ENCODE measurements around the gene AVPR2.
A peak's percentile ranks its signal among the peaks of the same experiment; 100 is the strongest.

Gene AVPR2

DNA sequence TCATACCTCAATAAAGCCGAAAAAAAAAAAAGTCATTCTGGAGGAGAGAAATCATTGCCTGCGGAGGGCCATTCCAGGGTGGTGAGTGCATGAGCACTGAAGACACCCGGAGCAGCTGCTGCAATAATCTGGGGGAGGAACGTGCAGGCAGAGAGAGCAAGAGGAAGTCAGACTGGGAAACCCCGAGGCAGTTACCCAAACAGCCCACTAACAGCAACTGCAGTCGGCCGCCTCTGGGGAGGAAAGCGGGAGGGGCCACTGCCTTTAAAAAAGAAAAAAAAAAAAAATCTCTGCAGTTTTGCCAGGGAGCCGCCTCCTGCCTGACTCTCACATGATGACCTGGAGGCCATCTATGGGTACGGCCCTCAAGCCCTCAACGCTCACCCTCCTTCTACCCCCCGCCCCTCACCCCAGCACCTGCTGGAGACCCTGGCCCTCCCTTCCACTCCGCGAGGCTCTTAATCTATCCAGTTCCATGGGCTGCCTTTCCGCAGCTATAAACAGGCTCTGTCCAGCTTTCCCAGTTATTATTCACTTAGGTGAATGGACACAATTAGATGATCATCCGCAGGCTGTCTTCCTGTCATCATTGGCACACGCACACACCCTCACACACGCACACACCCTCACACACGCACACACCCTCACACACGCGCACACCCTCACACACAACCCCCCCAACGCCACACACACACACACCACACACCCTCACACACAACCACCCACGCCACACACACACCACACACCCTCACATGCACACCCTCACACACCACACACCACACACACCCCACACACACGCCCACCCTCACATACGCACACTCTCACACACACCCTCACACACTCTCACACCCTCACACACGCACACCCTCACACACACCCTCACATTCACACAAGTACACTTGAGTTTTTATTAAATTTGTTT, 3.4 kb upstream of the AVPR2 start:
- H3K36me3 ChIP-seq (ENCODE audit: low read depth): no peaks in the 10 kb centered on the region
- peak; percentile 84 for DNase-seq (ENCODE audit: low spot score)
- H3K4me1 ChIP-seq (ENCODE audit: insufficient read depth, poor library complexity, severe bottlenecking): peaks cover 15% of the 10 kb centered on the region
- H3K9me3 ChIP-seq (ENCODE audit: severe bottlenecking): no peaks in the 10 kb centered on the region
- H3K27me3 ChIP-seq (ENCODE audit: insufficient read depth, poor library complexity, severe bottlenecking): no peaks in the 10 kb centered on the region
- H3K27ac ChIP-seq (ENCODE audit: poor library complexity, severe bottlenecking): peak overlapping the region; percentile 69
- no peak overlapping the region for H3K4me3 ChIP-seq (ENCODE audit: severe bottlenecking)
- ATAC-seq (ENCODE audit: low read depth): peak; percentile 94
- TF ChIP-seq, protein P1, sequence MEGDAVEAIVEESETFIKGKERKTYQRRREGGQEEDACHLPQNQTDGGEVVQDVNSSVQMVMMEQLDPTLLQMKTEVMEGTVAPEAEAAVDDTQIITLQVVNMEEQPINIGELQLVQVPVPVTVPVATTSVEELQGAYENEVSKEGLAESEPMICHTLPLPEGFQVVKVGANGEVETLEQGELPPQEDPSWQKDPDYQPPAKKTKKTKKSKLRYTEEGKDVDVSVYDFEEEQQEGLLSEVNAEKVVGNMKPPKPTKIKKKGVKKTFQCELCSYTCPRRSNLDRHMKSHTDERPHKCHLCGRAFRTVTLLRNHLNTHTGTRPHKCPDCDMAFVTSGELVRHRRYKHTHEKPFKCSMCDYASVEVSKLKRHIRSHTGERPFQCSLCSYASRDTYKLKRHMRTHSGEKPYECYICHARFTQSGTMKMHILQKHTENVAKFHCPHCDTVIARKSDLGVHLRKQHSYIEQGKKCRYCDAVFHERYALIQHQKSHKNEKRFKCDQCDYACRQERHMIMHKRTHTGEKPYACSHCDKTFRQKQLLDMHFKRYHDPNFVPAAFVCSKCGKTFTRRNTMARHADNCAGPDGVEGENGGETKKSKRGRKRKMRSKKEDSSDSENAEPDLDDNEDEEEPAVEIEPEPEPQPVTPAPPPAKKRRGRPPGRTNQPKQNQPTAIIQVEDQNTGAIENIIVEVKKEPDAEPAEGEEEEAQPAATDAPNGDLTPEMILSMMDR (IDR thresholded peaks at IDR 0.05; ENCODE audit: poor library complexity, severe bottlenecking): no peak

DNA sequence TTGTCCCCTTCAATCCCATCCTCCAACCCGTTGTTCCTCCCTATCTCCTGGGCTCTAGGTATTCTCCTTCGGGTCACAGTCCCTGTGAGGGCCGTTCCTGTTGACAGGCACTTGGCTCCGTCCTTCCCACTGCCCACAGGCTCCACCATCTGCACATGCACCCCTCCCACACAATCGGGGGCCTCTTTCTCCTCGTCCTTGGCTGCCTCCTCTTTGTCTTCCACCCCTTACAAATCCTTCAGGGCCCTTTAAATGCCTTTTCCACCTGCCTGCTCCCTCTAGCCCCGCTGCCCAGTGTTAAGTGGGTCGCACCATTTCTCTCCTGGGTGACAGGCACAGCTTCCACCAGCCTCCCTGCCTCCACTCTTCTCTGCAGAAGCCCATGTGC, 2.7 kb upstream of the AVPR2 start:
- peak overlapping the region; percentile 69 for H3K27ac ChIP-seq (ENCODE audit: poor library complexity, severe bottlenecking)
- no peaks in the 10 kb centered on the region for H3K9me3 ChIP-seq (ENCODE audit: severe bottlenecking)
- H3K4me1 ChIP-seq (ENCODE audit: insufficient read depth, poor library complexity, severe bottlenecking): peaks cover 15% of the 10 kb centered on the region
- DNase-seq (ENCODE audit: low spot score) (no peak), ATAC-seq (ENCODE audit: low read depth) (no peak)
- TF ChIP-seq, protein P1 (IDR thresholded peaks at IDR 0.05; ENCODE audit: poor library complexity, severe bottlenecking): no peak
- no peaks in the 10 kb centered on the region for H3K36me3 ChIP-seq (ENCODE audit: low read depth)
- H3K4me3 ChIP-seq (ENCODE audit: severe bottlenecking): no peak overlapping the region
- H3K27me3 ChIP-seq (ENCODE audit: insufficient read depth, poor library complexity, severe bottlenecking): no peaks in the 10 kb centered on the region

DNA sequence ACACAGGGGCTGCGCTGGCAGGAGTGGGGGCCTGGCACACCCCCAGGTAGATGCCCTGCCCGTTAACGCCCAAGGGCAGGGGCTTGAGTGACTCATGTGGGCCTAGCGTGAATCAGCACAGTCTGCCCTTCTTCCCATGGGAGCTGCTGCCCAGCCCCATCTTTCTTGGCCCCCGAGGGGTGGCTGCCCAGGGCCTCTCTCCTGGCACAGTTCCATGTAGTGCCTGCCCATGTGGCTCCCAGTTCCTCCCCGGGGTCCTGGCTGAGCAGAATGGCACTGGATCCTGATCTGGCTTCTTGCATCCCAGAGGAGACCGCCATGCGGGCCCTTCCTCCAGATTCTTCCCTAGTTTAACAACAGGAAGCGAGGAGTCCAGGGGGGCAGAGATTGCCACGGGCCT, 2.1 kb upstream of the AVPR2 start:
- H3K9me3 ChIP-seq (ENCODE audit: severe bottlenecking): no peaks in the 10 kb centered on the region
- no peak overlapping the region for H3K4me3 ChIP-seq (ENCODE audit: severe bottlenecking)
- H3K27me3 ChIP-seq (ENCODE audit: insufficient read depth, poor library complexity, severe bottlenecking): no peaks in the 10 kb centered on the region
- DNase-seq (ENCODE audit: low spot score) (no peak), ATAC-seq (ENCODE audit: low read depth) (peak; percentile 50)
- peak overlapping the region; percentile 69 for H3K27ac ChIP-seq (ENCODE audit: poor library complexity, severe bottlenecking)
- H3K36me3 ChIP-seq (ENCODE audit: low read depth): no peaks in the 10 kb centered on the region
- peaks cover 15% of the 10 kb centered on the region for H3K4me1 ChIP-seq (ENCODE audit: insufficient read depth, poor library complexity, severe bottlenecking)
- TF ChIP-seq, protein P1 (IDR thresholded peaks at IDR 0.05; ENCODE audit: poor library complexity, severe bottlenecking): no peak

DNA sequence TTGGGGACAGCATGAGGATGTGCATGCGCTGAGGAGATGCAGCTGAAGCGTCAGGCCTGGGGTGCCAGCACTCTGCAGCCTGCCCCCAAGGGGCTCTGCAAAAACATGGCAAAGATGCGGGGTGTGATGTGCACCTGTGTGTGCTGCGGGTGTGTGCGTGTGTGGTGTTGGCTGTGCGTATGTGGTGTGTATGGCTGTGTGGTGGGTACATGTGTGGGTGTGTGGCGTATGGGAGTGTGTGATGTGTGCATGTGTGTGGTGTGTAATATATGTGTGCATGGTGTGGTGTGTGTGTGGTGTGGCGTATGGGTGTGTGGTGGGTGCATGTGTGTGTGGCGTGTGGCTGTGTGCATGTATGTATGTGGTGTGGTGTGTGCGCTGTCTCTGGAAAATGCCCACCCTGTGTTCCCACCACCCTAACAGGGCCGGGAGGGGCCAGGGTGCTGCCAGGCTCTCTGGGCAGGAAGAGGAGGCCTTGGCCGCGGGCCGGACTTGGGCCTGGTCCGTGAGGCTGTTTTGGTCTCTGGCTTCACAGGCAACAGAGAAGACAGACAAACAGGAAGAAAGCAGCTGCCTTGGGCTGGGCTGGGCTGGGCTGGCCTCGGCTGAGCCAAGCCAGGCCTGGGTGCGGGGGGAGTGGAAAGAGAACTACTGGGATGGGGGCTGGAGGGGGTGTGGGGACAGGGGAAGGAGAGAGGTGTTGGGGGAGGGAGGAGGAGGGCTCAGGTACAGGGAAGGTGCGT, 1.1 kb upstream of the AVPR2 start:
- TF ChIP-seq, protein P1 (IDR thresholded peaks at IDR 0.05; ENCODE audit: poor library complexity, severe bottlenecking): no peak
- peak; percentile 16 for DNase-seq (ENCODE audit: low spot score)
- no peak overlapping the region for H3K4me3 ChIP-seq (ENCODE audit: severe bottlenecking)
- no peaks in the 10 kb centered on the region for H3K9me3 ChIP-seq (ENCODE audit: severe bottlenecking)
- no peaks in the 10 kb centered on the region for H3K27me3 ChIP-seq (ENCODE audit: insufficient read depth, poor library complexity, severe bottlenecking)
- H3K36me3 ChIP-seq (ENCODE audit: low read depth): no peaks in the 10 kb centered on the region
- H3K4me1 ChIP-seq (ENCODE audit: insufficient read depth, poor library complexity, severe bottlenecking): peaks cover 15% of the 10 kb centered on the region
- ATAC-seq (ENCODE audit: low read depth): no peak
- no peak overlapping the region for H3K27ac ChIP-seq (ENCODE audit: poor library complexity, severe bottlenecking)

All from RWPE2 (cell line).